Adrenal gland (tissue), 5 donors: Measurements from ENCODE around the gene SOX9.
"Not testable (repeated sequence)": the region's sequence is repeated elsewhere in the genome, so short reads cannot be mapped to it uniquely, and the experiment has no call there.

Experiments
- CTCF ChIP-seq, 6 experiments: fragments of 450-650 bp in 4 of 6; fragments of 200-600 bp in 2 of 6; sonication (generic) in 1 of 6; IDR thresholded peaks; 1 replicate in 5 of 6; 2 replicates in 1 of 6; pipeline versions ENCODE4 v1.5.1 to v1.8.0; 2016 to 2021; ENCODE audit warnings: antibody characterized with exemption in 6 of 6, mild to moderate bottlenecking in 2 of 6, moderate library complexity in 1 of 6
- POLR2A ChIP-seq, 2 donors: fragments of 450-650 bp; IDR thresholded peaks; one replicate each; pipeline ENCODE4 v1.6.1; 2017; ENCODE audit warnings: antibody characterized with exemption in 2 of 2, mild to moderate bottlenecking in 2 of 2, moderate library complexity in 1 of 2
- donor health status: DM: no; HTN: no; CAD: no.

GRCh38 chr17:72142097-72142496 lies 21.3 kb downstream of the SOX9 start:
- not testable (repeated sequence) for TF ChIP-seq CTCF, POLR2A (IDR thresholded peaks at IDR 0.05)
